Mammary epithelial cell (primary cell): ENCODE results near the gene ZNF653.

Experiments
- CTCF ChIP-seq, 2 donors: IDR thresholded peaks in 1 of 2; conservative IDR thresholded peaks in 1 of 2; 2 replicates each; pipeline ENCODE4 v1.5.1; 2011 to 2012; ENCODE audit warnings: inconsistent platforms in 2 of 2, low read length in 2 of 2, mild to moderate bottlenecking in 2 of 2, control low read depth in 1 of 2, low read depth in 1 of 2; ENCODE audit not compliant: insufficient read depth in 1 of 2; ENCODE audit errors: extremely low read depth in 1 of 2
- EZH2 ChIP-seq: IDR thresholded peaks from 2 replicates; pipeline ENCODE4 v1.6.1; 2012; ENCODE audit warnings: low read length, inconsistent platforms, borderline replicate concordance

GRCh38 chr19:11437955-11438354, 67.7 kb downstream of the ZNF653 start:
- TF ChIP-seq CTCF (conservative IDR thresholded peaks at IDR 0.05 in 1 of 2, IDR thresholded peaks at IDR 0.05 in 1 of 2; ENCODE audit: extremely low read depth in 1 of 2, insufficient read depth in 1 of 2, low read depth in 1 of 2, low read length in 2 of 2) (no peak), EZH2 (no peak)
